Skeletal muscle satellite cell (primary cell): ENCODE data around the gene KMT2A.
"Not testable (repeated sequence)": the region's sequence is repeated elsewhere in the genome, so short reads cannot be mapped to it uniquely, and the experiment has no call there.

ENCODE experiments used
- H3K27me3 ChIP-seq: 2 replicates; pipeline ENCODE4 v1.7.0; 2013; ENCODE audit warnings: low read length; ENCODE audit not compliant: control insufficient read depth, insufficient read depth
- H3K36me3 ChIP-seq: 2 replicates; pipeline ENCODE4 v1.7.0; 2013; ENCODE audit warnings: mild to moderate bottlenecking, control low read depth, low read length; ENCODE audit not compliant: insufficient read depth
- H3K4me1 ChIP-seq: 2 replicates; pipeline ENCODE4 v1.7.0; 2013; ENCODE audit warnings: low read length; ENCODE audit not compliant: control insufficient read depth, insufficient read depth
- H3K4me2 ChIP-seq: 2 replicates; pipeline ENCODE4 v1.7.0; 2013; ENCODE audit warnings: mild to moderate bottlenecking, low read length
- H3K4me3 ChIP-seq: 2 replicates; pipeline ENCODE4 v1.7.0; 2013; ENCODE audit warnings: low read length
- H3K9ac ChIP-seq: 2 replicates; pipeline ENCODE4 v1.7.0; 2013; ENCODE audit warnings: mild to moderate bottlenecking, low read depth, low read length, moderate library complexity
- H3K9me3 ChIP-seq: replicated peaks from 2 replicates; pipeline ENCODE4 v1.7.0; 2013; ENCODE audit warnings: mild to moderate bottlenecking, control low read depth, low read length

The KMT2A gene

GRCh38 chr11:118544010-118544646 is 107.8 kb downstream of the KMT2A start:
- no peaks in the 10 kb centered on the region for H3K9me3 ChIP-seq
- peaks cover 6% of the 10 kb centered on the region for H3K36me3 ChIP-seq
- no peak overlapping the region for H3K9ac ChIP-seq
- no peak overlapping the region for H3K4me2 ChIP-seq
- no peaks in the 10 kb centered on the region for H3K4me1 ChIP-seq
- H3K27me3 ChIP-seq = no peaks in the 10 kb centered on the region
- H3K4me3 ChIP-seq = no peak overlapping the region

GRCh38 chr11:118544647-118545010 is 108.3 kb downstream of the KMT2A start:
- Histone ChIP-seq H3K9me3 (no peaks in the 10 kb centered on the region), H3K36me3 (peaks cover 6% of the 10 kb centered on the region), H3K4me1 (no peaks in the 10 kb centered on the region), H3K4me3 (no peak overlapping the region), H3K27me3 (no peaks in the 10 kb centered on the region), H3K9ac (no peak overlapping the region), H3K4me2 (no peak overlapping the region)

GRCh38 chr11:118545533-118545932 is 109.2 kb downstream of the KMT2A start:
- Histone ChIP-seq H3K27me3 (no peaks in the 10 kb centered on the region), H3K4me3 (no peak overlapping the region), H3K4me1 (no peaks in the 10 kb centered on the region), H3K9ac (no peak overlapping the region), H3K36me3 (peaks cover 6% of the 10 kb centered on the region), H3K4me2 (no peak overlapping the region), H3K9me3 (no peaks in the 10 kb centered on the region)

GRCh38 chr11:118547132-118547531 is 110.8 kb downstream of the KMT2A start:
- no peak overlapping the region for H3K4me3 ChIP-seq
- H3K36me3 ChIP-seq = peaks cover 12% of the 10 kb centered on the region
- no peak overlapping the region for H3K4me2 ChIP-seq
- H3K27me3 ChIP-seq = no peaks in the 10 kb centered on the region
- no peak overlapping the region for H3K9ac ChIP-seq
- H3K4me1 ChIP-seq = no peaks in the 10 kb centered on the region
- H3K9me3 ChIP-seq = no peaks in the 10 kb centered on the region

GRCh38 chr11:118552341-118552740 is 116.0 kb downstream of the KMT2A start:
- Histone ChIP-seq H3K4me3 (no peak overlapping the region), H3K4me1 (no peaks in the 10 kb centered on the region), H3K4me2 (no peak overlapping the region), H3K36me3 (peaks cover 27% of the 10 kb centered on the region), H3K9me3 (no peaks in the 10 kb centered on the region), H3K9ac (no peak overlapping the region), H3K27me3 (no peaks in the 10 kb centered on the region)

- Histone ChIP-seq H3K27me3 (no peaks in the 10 kb centered on the region), H3K4me3 (no peak overlapping the region), H3K4me1 (peaks cover 6% of the 10 kb centered on the region), H3K4me2 (no peak overlapping the region), H3K36me3 (peaks cover 6% of the 10 kb centered on the region), H3K9ac (no peak overlapping the region), H3K9me3 (no peaks in the 10 kb centered on the region)
Observed at GRCh38 chr11:118560806-118561205, 124.5 kb downstream of the KMT2A start.

GRCh38 chr11:118565051-118565450 is 128.8 kb downstream of the KMT2A start:
- no peaks in the 10 kb centered on the region for H3K9me3 ChIP-seq
- H3K36me3 ChIP-seq = no peaks in the 10 kb centered on the region
- H3K9ac ChIP-seq = peak overlapping the region; percentile 43
- peaks cover 6% of the 10 kb centered on the region for H3K4me1 ChIP-seq
- no peaks in the 10 kb centered on the region for H3K27me3 ChIP-seq
- peak overlapping the region; percentile 88 for H3K4me2 ChIP-seq
- peak overlapping the region; percentile 74 for H3K4me3 ChIP-seq

GRCh38 chr11:118569670-118570069 is 133.4 kb downstream of the KMT2A start:
- Histone ChIP-seq H3K9ac (no peak overlapping the region), H3K9me3 (no peaks in the 10 kb centered on the region), H3K36me3 (no peaks in the 10 kb centered on the region), H3K27me3 (no peaks in the 10 kb centered on the region), H3K4me2 (no peak overlapping the region), H3K4me3 (no peak overlapping the region), H3K4me1 (peaks cover 18% of the 10 kb centered on the region)

- Histone ChIP-seq H3K4me2 (no peak overlapping the region), H3K36me3 (no peaks in the 10 kb centered on the region), H3K27me3 (no peaks in the 10 kb centered on the region), H3K4me1 (peaks cover 24% of the 10 kb centered on the region), H3K9ac (no peak overlapping the region), H3K9me3 (no peaks in the 10 kb centered on the region), H3K4me3 (no peak overlapping the region)
Observed at GRCh38 chr11:118570787-118571186, 134.5 kb downstream of the KMT2A start.

GRCh38 chr11:118571701-118572060 is 135.4 kb downstream of the KMT2A start:
- Histone ChIP-seq H3K4me1 (peaks cover 33% of the 10 kb centered on the region), H3K4me2 (peak overlapping the region; percentile 75), H3K9ac (peak overlapping the region; percentile 100), H3K4me3 (peak overlapping the region; percentile 91)
- H3K36me3 ChIP-seq, H3K9me3 ChIP-seq, H3K27me3 ChIP-seq: not testable (repeated sequence)

GRCh38 chr11:118572061-118572980 is 136.0 kb downstream of the KMT2A start, which contains the start of gene ARCN1:
Gene ARCN1 (plus strand): TSS chr11:118572409. CDS start chr11:118572548, 139 bp downstream.
- peak within 1 kb of the TSS; percentile 75 for H3K4me2 ChIP-seq
- peak within 1 kb of the TSS; percentile 100 for H3K9ac ChIP-seq
- peaks cover 2% of the 10 kb centered on the region for H3K36me3 ChIP-seq
- peak within 1 kb of the TSS; percentile 91 for H3K4me3 ChIP-seq
- no peaks in the 10 kb centered on the region for H3K9me3 ChIP-seq
- H3K4me1 ChIP-seq = peaks cover 39% of the 10 kb centered on the region
- no peaks in the 10 kb centered on the region for H3K27me3 ChIP-seq
